Mesenteric fat pad (tissue), 1 donor: ENCODE data around the gene MRGPRX2. TPM values are rescaled to one million over a fixed set of nuclear protein-coding genes. Genes with fewer than 3 reads are reported as not detected.

Experiments
- DNase-seq: peaks from one replicate; pipeline ENCODE4 v3.0.0-alpha.2; 2020; ENCODE audit warnings: low spot score
- total RNA-seq: library from RNA; stranded (reverse); fragmentation: NEBNext Ultra II Directional; extraction: Animal tissue kit (Norgen Biotek cat#: 25700); gene quantifications from one replicate; pipeline ENCODE4 v1.2.1, GENCODE V29; 2021
- donor health status: DM: yes; HTN: yes; CAD: no.

Gene MRGPRX2
- total RNA-seq, 1 donor from 2014 or later = 0.22 TPM

- no peak for DNase-seq
These were observed 47.9 kb downstream of the MRGPRX2 start for GRCh38 chr11:19012636-19013035.

Other genes with a start within 250 kb of the MRGPRX2 start
- not detected for gene MRGPRX1, start 121.3 kb downstream of the MRGPRX2 start, total RNA-seq
- gene ZDHHC13, start 56.5 kb upstream of the MRGPRX2 start, total RNA-seq = 6.5 TPM
- gene CSRP3, start 141.3 kb upstream of the MRGPRX2 start, total RNA-seq = not detected
- gene E2F8, start 180.2 kb upstream of the MRGPRX2 start, total RNA-seq = not detected